Dendritic cell treated with granulocyte-macrophage colony-stimulating factor and Interleukin-4, amounts not matched to agents 40 ng/mL and 50 ng/mL, for 4 days (primary cell): Measurements from ENCODE around the gene RAD51B.

Experiments used
- H3K27ac Mint-ChIP-seq: one replicate; pipeline ENCODE4 v1.8.0; 2022; ENCODE audit warnings: mild to moderate bottlenecking, mixed read lengths
- H3K27me3 Mint-ChIP-seq: one replicate; pipeline ENCODE4 v1.8.0; 2022; ENCODE audit warnings: mild to moderate bottlenecking, mixed read lengths
- H3K36me3 Mint-ChIP-seq: one replicate; pipeline ENCODE4 v1.8.0; 2022; ENCODE audit warnings: low read depth, mixed read lengths
- H3K4me1 Mint-ChIP-seq: one replicate; pipeline ENCODE4 v1.8.0; 2022; ENCODE audit warnings: low read depth, mixed read lengths
- H3K4me3 Mint-ChIP-seq: one replicate; pipeline ENCODE4 v1.8.0; 2022; ENCODE audit warnings: mild to moderate bottlenecking, moderate library complexity, mixed read lengths
- H3K9me3 Mint-ChIP-seq: one replicate; pipeline ENCODE4 v1.8.0; 2022; ENCODE audit warnings: mixed read lengths
- intact Hi-C: fragments of 100-400 bp; cut with micrococcal nuclease; formaldehyde crosslinking; loops from one replicate; pipeline ENCODE4 v1.15.0; 2022

The RAD51B gene

DNA sequence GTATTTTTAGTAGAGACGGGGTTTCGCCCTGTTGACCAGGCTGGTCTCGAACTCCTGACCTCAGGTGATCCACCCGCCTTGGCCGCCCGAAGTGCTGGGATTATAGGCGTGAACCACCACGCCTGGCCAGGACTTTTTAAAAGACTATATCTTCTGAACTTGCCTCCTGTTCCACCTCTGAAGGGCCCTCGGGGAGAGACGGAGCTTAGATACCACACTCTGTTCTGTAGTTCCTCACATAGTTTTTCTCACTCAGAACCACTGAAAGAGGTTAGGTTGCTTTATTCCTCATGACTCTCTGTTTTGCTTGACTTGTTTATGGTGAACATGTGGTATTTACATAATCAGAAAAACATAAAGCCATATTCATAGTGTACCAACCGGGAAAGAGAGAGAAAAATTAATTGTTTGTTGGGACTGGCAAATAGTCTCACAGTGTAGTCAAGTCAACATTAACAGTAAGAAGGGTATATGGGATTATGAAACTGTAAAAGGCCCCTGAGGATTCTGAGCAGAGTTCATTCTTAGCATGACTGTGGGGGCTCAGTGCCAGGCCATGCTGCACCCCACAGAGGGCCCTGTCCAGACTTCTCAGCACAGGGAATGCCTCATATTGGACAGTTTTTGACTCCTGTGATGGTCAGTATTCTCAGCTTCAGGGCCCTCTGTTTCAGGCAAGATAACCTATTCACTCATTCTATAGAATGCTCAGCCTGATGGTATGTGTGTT, 631.0 kb downstream of the RAD51B start:
- Mint-ChIP-seq H3K4me1 (peaks cover 6% of the 10 kb centered on the region), H3K9me3 (peaks cover 13% of the 10 kb centered on the region), H3K4me3 (no peak overlapping the region), H3K27me3 (no peaks in the 10 kb centered on the region), H3K36me3 (peaks cover 11% of the 10 kb centered on the region), H3K27ac (no peak overlapping the region)
- intact Hi-C loops = loop anchor here (5.0 kb wide), 1 partner anchor 33 kb away; no protein-coding TSS in a partner anchor

DNA sequence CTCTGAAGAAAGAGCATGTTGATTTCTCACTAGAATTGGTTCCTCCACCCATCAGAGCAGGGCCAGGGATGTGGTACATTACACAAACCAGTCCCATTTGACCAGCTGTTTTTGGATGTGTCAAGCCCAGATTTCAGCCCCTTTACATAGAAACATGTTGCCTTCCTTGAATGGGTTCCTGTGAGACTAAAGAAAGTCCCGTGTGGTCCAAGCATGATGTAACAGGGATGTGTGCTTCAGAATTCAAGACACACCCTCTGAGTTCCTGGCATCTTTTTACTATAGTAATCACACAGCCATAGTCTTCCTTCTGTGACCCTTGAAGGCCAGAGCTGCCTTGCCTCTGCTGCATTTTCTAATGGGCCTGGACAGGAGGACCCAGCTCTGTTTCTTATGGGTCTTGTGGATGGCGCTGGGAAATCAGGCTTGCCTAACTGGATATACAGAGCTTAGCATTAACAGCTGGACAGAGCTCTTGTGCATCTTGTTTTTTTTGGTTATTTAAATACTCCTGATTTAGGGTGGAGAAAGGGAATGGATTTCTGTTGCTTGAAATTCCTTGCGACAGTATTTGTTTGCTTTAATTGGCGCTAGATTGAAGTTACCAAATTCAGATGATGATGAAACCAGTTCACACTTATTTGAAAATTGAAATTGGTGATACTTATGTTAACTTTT, 632.3 kb downstream of the RAD51B start:
- Mint-ChIP-seq H3K36me3 (peaks cover 11% of the 10 kb centered on the region), H3K9me3 (peaks cover 13% of the 10 kb centered on the region), H3K27ac (no peak overlapping the region), H3K4me1 (peaks cover 6% of the 10 kb centered on the region), H3K4me3 (no peak overlapping the region), H3K27me3 (no peaks in the 10 kb centered on the region)
- intact Hi-C loops = loop anchor here (5.0 kb wide), 1 partner anchor 35 kb away; no protein-coding TSS in a partner anchor

DNA sequence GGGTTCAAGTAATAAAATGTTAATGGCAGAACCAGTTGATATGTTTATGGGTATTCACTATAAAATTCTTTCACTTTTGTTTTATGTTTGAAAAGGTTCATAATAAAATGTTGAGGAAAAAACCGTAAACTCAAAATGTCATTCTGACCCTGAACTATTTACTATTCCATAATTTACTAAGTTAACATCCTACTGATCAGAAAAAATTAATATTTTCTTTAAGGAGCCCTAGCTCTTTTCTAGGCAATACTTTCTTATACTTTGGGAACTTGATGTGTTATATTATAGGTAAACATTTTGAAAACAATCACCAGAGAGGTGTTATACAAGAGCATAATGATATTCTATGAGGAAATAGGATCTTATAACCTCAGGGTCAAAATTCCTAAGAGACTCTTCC, 638.7 kb downstream of the RAD51B start:
- Mint-ChIP-seq H3K27ac (no peak overlapping the region), H3K36me3 (peaks cover 11% of the 10 kb centered on the region), H3K4me1 (peaks cover 24% of the 10 kb centered on the region), H3K27me3 (no peaks in the 10 kb centered on the region), H3K9me3 (peaks cover 13% of the 10 kb centered on the region), H3K4me3 (no peak overlapping the region)
- intact Hi-C loops = no loop called here

DNA sequence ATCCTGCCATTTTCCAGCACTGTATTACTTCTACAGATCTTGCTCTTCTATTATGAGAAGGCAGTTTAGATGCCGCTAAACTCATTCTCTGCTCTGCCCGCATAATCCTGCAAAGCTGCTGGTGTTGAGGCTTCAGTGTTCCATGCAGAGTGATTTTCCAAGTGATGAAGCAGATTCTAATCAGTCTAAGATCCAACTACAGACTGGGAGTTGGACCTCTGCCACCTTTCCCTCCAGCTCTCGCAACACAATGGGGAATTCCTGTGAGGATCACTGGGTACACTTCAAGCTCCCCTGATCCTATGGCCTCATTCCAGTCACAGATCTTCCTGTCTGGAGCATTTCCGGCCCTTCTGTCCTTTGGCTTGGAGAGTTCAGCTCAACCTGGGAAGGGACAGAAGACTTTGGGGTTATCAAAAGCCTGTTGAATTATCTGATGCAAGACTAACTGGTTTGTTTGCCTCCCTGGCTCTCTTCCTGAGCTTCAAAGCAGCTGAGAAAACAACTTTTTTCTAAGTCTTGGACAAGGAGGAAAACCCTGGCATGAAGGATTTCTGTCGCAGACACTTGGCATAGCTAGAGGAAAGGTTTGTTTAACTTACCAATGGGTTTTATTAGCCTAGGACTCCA, 639.4 kb downstream of the RAD51B start:
- Mint-ChIP-seq H3K4me3 (no peak overlapping the region), H3K27me3 (no peaks in the 10 kb centered on the region), H3K9me3 (peaks cover 13% of the 10 kb centered on the region), H3K27ac (no peak overlapping the region), H3K4me1 (peaks cover 27% of the 10 kb centered on the region), H3K36me3 (peaks cover 11% of the 10 kb centered on the region)
- intact Hi-C loops = no loop called here

DNA sequence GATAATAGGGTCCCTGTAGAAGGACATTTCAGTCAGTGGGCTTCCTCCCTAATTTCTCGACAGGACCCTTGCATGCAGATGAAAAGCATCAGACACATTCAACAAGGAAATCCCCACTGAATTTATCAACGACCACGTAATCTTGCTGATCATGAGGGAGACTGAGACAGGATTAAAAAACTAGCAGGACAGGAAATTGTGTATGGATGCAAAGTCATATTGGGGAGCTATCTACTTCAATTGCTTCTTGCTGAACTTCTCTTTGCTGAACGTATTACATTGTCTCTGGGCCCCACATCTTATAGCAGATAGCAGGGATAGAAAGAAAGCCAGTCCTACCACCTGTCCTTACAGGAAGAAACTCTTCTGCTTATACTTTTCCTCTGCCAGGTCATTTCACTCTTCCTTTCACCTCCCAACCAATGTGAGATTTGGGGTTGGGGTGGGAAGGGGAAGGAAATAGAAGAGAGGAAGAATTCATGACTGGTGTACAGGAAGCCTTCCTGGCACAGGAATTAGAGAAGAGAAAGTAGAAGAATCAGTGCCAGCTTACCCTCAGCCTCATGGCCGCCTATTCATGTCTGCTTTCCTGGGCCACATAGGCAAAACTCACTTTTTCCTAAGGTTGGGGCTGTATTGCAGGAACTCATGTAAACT, 640.0 kb downstream of the RAD51B start:
- no peaks in the 10 kb centered on the region for H3K27me3 Mint-ChIP-seq
- peak overlapping the region; percentile 65 for H3K27ac Mint-ChIP-seq
- H3K36me3 Mint-ChIP-seq = peaks cover 7% of the 10 kb centered on the region
- intact Hi-C loops = no loop called here
- H3K9me3 Mint-ChIP-seq = peaks cover 7% of the 10 kb centered on the region
- H3K4me3 Mint-ChIP-seq = no peak overlapping the region
- H3K4me1 Mint-ChIP-seq = peaks cover 33% of the 10 kb centered on the region

DNA sequence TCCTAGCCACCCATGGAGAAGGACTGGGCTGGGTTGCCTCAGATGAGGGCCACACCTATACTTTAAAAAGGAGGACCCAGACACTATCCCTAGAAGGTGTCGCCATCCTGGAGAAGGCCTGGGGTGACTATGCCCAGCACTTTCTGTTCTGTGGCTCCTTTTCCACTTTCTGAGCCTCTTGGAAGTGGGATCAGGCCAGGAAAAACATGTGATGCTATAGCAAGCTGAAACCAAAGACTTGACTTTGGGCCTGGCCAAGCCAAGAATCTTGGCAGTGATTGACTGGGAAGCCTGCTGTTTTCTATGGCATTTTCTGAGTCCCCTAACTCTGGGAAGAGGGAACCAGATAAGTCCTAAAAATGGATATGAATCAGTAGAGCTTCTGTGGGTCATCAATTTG, 641.0 kb downstream of the RAD51B start:
- Mint-ChIP-seq H3K4me3 (no peak overlapping the region), H3K36me3 (no peaks in the 10 kb centered on the region), H3K9me3 (no peaks in the 10 kb centered on the region), H3K27me3 (no peaks in the 10 kb centered on the region), H3K27ac (peak overlapping the region; percentile 65), H3K4me1 (peaks cover 43% of the 10 kb centered on the region)
- intact Hi-C loops = no loop called here

DNA sequence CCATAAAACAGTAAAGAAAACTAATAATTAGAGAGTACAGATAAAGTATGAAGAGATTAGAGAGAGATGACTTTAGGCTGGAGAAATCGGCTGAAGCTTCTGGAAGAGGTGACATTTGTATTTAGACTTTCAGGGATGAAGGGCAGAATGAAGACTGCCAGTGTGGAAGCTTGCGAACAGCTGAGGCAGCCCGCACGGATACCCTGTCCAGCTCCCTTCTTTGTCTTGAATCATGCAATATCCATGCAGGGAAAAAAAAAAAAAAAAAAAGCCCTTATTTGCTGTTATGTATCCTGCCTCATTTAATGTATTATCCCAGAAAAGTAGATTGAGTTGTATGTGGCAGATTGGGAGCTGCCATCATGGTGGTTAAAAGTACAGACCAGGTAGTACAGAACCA, 641.5 kb downstream of the RAD51B start:
- Mint-ChIP-seq H3K4me1 (peaks cover 43% of the 10 kb centered on the region), H3K4me3 (no peak overlapping the region), H3K36me3 (no peaks in the 10 kb centered on the region), H3K27ac (no peak overlapping the region), H3K27me3 (no peaks in the 10 kb centered on the region), H3K9me3 (no peaks in the 10 kb centered on the region)
- intact Hi-C loops = no loop called here

DNA sequence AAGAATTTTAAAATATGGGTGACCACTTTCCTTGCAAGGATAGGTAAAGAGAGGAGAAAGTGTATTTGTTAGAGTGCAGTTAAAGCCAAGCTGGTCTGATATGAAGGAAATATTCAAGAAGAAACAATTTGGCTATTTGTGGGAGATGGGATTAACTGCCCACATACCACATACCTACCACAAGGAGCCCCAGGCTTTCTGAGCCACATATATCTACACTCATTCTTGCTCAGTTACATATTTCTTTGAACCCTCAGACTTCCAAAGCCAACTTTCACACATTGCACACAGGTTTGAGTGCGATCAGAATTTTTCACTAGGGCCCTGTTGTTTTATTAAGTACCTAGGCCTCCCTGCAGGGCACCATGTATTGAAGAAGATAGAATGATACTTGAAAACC, 643.1 kb downstream of the RAD51B start:
- no peaks in the 10 kb centered on the region for H3K27me3 Mint-ChIP-seq
- peaks cover 51% of the 10 kb centered on the region for H3K4me1 Mint-ChIP-seq
- no peaks in the 10 kb centered on the region for H3K9me3 Mint-ChIP-seq
- H3K36me3 Mint-ChIP-seq = no peaks in the 10 kb centered on the region
- intact Hi-C loops = no loop called here
- H3K27ac Mint-ChIP-seq = peak overlapping the region; percentile 30
- H3K4me3 Mint-ChIP-seq = no peak overlapping the region

DNA sequence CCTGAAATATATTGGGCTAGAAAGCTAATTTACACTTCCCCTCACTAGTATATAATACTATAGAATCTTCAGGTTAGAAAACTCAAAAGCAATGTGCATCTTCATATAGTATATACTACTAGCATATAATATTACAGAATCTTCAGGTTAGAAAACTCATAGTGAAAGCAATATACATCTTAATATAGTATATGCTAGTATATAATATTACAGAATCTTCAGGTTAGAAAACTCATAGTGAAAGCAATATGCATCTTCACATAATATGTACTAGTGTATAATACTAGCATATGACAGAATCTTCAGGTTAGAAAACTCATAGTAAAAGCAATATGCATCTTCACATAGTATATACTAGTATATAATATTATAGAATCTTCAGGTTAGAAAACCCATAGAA, 643.7 kb downstream of the RAD51B start:
- intact Hi-C loops = no loop called here
- Mint-ChIP-seq H3K27ac (no peak overlapping the region), H3K9me3 (no peaks in the 10 kb centered on the region), H3K36me3 (no peaks in the 10 kb centered on the region), H3K4me1 (peaks cover 54% of the 10 kb centered on the region), H3K27me3 (no peaks in the 10 kb centered on the region), H3K4me3 (no peak overlapping the region)

DNA sequence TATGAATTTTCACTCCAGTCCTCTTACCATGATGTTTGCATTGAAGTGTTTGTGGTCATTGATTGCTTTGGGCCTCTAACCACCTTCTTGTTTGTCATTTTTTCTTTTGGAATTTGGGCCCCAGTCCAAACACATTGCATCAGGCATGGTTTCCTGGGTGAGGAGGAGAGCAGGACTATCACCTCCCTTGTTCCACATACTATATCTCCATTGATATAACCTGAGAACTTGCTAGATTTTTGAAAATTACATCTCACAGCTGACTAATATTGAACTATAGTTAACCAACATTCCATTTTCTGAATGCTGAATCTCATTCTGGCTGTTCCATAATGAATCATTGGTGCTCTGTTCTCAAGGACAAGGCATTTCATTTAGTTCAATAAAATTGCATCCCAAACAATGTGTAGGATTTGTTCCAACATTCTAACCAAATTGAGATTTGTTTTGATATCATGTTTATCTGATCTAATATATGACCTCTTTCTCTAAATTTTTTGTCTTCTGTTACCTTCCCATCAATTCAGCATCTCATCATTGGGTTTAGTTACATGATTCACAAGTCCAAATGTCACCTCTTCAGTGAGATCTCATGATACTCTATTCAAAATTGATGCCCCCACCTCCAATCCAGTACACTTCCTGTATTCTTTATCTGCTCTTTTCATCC, 644.3 kb downstream of the RAD51B start:
- Mint-ChIP-seq H3K27ac (peak overlapping the region; percentile 75), H3K27me3 (no peaks in the 10 kb centered on the region)

DNA sequence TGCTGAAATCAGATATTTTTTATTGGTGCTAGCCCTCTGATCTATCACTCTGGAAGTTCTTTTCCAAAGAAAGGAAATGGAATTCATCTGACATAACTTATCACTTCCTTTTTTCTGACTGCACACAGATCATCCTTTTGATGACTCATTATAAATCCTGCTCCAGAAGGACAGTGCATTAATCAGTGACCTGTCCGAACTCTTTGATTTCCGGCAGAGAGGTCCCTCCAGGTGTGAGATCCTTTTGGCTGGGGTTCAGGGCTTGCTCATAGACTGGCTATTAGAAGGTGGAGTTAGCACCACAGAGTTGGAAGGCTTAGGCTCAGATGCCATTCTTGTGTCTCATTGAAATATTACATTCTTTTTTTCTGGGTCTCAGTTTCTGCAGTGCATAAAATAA, 645.1 kb downstream of the RAD51B start:
- intact Hi-C loops = no loop called here
- H3K27ac Mint-ChIP-seq = peak overlapping the region; percentile 75
- no peaks in the 10 kb centered on the region for H3K9me3 Mint-ChIP-seq
- no peaks in the 10 kb centered on the region for H3K27me3 Mint-ChIP-seq
- H3K36me3 Mint-ChIP-seq = no peaks in the 10 kb centered on the region
- peaks cover 56% of the 10 kb centered on the region for H3K4me1 Mint-ChIP-seq
- no peak overlapping the region for H3K4me3 Mint-ChIP-seq

More for the DNA sequence above, 644.3 kb downstream of the RAD51B start:
- Mint-ChIP-seq H3K9me3 (no peaks in the 10 kb centered on the region), H3K4me1 (peaks cover 58% of the 10 kb centered on the region), H3K36me3 (no peaks in the 10 kb centered on the region), H3K4me3 (no peak overlapping the region)
- intact Hi-C loops = no loop called here

DNA sequence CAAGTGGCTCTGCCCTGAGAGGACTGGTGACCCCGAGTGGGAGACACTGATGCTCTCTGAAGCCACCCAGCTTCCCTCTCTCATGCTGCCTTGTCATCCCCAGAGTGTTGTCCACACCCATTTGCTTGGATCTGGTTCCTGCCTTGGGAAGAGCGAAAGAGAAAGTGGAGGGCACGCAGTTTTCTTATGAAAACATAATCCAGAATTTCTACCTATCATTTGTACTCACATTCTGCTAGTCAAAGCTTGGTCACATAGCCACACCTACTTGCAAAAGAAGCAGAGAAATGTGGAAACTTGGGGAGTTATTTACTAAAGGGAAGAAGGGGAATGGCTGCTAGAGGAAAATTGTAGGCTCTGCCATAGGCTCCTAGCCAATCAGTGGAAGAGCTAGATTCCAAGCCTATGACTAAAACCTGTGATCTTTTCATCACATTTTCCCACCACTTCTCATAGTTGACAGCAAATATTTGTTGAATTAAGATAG, 647.0 kb downstream of the RAD51B start:
- H3K36me3 Mint-ChIP-seq = no peaks in the 10 kb centered on the region
- H3K9me3 Mint-ChIP-seq = no peaks in the 10 kb centered on the region
- peaks cover 61% of the 10 kb centered on the region for H3K4me1 Mint-ChIP-seq
- intact Hi-C loops = no loop called here
- H3K27me3 Mint-ChIP-seq = no peaks in the 10 kb centered on the region
- peak overlapping the region; percentile 15 for H3K27ac Mint-ChIP-seq
- H3K4me3 Mint-ChIP-seq = no peak overlapping the region

DNA sequence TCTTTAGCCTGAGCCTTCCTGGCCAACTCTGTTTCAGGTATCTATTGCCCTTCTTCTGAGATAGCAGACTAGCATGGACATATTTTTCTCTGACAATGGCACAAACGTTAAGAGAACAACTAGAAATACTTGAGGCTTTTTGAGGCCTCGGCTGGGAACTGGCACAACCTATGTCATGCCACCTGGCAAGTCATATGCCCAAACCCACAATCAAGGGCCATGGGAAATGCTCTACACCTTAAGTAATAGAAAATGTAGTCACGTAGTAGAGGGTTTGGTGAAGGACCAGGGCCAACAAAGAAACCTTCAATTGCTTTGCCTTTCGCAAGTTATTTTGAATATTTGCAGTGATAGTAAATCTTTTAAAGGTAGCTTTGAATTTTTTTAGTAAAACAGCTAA, 647.8 kb downstream of the RAD51B start:
- H3K36me3 Mint-ChIP-seq = no peaks in the 10 kb centered on the region
- no peak overlapping the region for H3K27ac Mint-ChIP-seq
- intact Hi-C loops = no loop called here
- peaks cover 69% of the 10 kb centered on the region for H3K4me1 Mint-ChIP-seq
- no peaks in the 10 kb centered on the region for H3K27me3 Mint-ChIP-seq
- H3K4me3 Mint-ChIP-seq = no peak overlapping the region
- no peaks in the 10 kb centered on the region for H3K9me3 Mint-ChIP-seq
